Endothelial cell (in vitro differentiated cells): ENCODE measurements around the gene PUS1. TPM values are rescaled to one million over a fixed set of nuclear protein-coding genes. Genes with fewer than 3 reads are reported as not detected.

ENCODE experiments used
- DNase-seq: peaks from one replicate; pipeline ENCODE4 v3.0.0; 2021; ENCODE audit warnings: low spot score
- H3K27ac Mint-ChIP-seq: one replicate; pipeline ENCODE4 v1.8.0; 2021; ENCODE audit warnings: mixed read lengths, inconsistent platforms; ENCODE audit not compliant: unreplicated experiment
- H3K27me3 Mint-ChIP-seq: one replicate; pipeline ENCODE4 v1.8.0; 2021; ENCODE audit warnings: mild to moderate bottlenecking, moderate library complexity, mixed read lengths, inconsistent platforms; ENCODE audit not compliant: unreplicated experiment
- H3K36me3 Mint-ChIP-seq: one replicate; pipeline ENCODE4 v1.8.0; 2021; ENCODE audit warnings: mild to moderate bottlenecking, low read depth, mixed read lengths, inconsistent platforms; ENCODE audit not compliant: unreplicated experiment
- H3K4me1 Mint-ChIP-seq: one replicate; pipeline ENCODE4 v1.8.0; 2021; ENCODE audit warnings: mild to moderate bottlenecking, mixed read lengths, inconsistent platforms; ENCODE audit not compliant: unreplicated experiment
- H3K4me3 Mint-ChIP-seq: one replicate; pipeline ENCODE4 v1.8.0; 2021; ENCODE audit warnings: mild to moderate bottlenecking, mixed read lengths, inconsistent platforms; ENCODE audit not compliant: unreplicated experiment
- H3K9me3 Mint-ChIP-seq: one replicate; pipeline ENCODE4 v1.8.0; 2021; ENCODE audit warnings: mixed read lengths, inconsistent platforms; ENCODE audit not compliant: unreplicated experiment
- total RNA-seq: library from RNA; stranded (reverse); fragmentation: NEBNext Ultra II Directional; extraction: Animal tissue kit (Norgen Biotek cat#: 25700); gene quantifications from one replicate; pipeline ENCODE4 v1.2.1, GENCODE V29; 2021; ENCODE audit not compliant: unreplicated experiment
- TF ChIP-seq, protein P1 (sequence below): fragments of 200-600 bp; sonication (generic); IDR thresholded peaks from one replicate; pipeline ENCODE4 v1.5.0; 2021; ENCODE audit warnings: antibody characterized with exemption; ENCODE audit not compliant: unreplicated experiment

The PUS1 gene
- total RNA-seq, 1 donor from 2014 or later: 25.8 TPM

DNA sequence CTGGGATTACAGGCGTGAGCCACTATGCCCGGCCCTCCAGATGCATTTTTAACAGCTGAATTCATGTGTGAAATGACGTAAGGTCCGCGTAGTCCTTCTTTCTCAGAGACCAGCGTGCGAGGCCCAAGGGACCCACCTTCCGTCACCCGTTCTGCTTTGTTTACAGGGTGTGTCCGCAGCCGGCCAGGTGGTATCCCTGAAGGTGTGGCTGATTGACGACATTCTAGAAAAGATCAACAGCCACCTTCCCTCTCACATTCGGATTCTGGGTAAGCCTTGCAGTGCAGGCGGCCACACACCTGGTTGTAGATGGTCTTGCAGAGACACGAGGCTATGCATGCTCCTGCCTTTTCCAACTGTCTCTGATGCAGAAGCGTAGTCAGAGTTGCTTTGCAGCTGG, 9.9 kb downstream of the PUS1 start:
- TF ChIP-seq, protein P1, sequence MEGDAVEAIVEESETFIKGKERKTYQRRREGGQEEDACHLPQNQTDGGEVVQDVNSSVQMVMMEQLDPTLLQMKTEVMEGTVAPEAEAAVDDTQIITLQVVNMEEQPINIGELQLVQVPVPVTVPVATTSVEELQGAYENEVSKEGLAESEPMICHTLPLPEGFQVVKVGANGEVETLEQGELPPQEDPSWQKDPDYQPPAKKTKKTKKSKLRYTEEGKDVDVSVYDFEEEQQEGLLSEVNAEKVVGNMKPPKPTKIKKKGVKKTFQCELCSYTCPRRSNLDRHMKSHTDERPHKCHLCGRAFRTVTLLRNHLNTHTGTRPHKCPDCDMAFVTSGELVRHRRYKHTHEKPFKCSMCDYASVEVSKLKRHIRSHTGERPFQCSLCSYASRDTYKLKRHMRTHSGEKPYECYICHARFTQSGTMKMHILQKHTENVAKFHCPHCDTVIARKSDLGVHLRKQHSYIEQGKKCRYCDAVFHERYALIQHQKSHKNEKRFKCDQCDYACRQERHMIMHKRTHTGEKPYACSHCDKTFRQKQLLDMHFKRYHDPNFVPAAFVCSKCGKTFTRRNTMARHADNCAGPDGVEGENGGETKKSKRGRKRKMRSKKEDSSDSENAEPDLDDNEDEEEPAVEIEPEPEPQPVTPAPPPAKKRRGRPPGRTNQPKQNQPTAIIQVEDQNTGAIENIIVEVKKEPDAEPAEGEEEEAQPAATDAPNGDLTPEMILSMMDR: no peak
- no peaks in the 10 kb centered on the region for H3K4me1 Mint-ChIP-seq
- H3K36me3 Mint-ChIP-seq: peaks cover 6% of the 10 kb centered on the region
- H3K27me3 Mint-ChIP-seq: no peaks in the 10 kb centered on the region
- H3K27ac Mint-ChIP-seq: no peak overlapping the region
- H3K4me3 Mint-ChIP-seq: no peak overlapping the region
- H3K9me3 Mint-ChIP-seq: no peaks in the 10 kb centered on the region
- no peak for DNase-seq

DNA sequence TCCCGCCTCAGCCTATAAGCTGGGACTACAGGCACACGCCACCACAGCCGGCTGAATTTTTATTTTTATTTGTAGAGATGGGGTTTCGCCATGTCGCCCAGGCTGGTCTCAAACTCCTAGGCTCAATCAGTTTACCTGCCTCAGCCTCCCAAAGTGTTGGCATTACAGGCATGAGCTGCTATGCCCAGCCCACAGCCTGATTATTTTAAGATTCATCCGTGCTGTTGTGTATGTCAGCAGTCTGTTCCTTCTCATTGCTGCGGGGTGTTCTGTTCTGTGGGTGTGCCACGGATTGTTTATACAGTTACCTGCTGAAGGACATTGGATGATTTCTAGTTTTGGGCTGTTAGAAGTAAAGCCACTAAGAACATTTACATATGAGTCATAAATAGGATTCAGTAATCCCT, 11.1 kb downstream of the PUS1 start:
- no peaks in the 10 kb centered on the region for H3K4me1 Mint-ChIP-seq
- H3K4me3 Mint-ChIP-seq: no peak overlapping the region
- DNase-seq: no peak
- no peaks in the 10 kb centered on the region for H3K9me3 Mint-ChIP-seq
- TF ChIP-seq, protein P1: no peak
- H3K27me3 Mint-ChIP-seq: no peaks in the 10 kb centered on the region
- H3K36me3 Mint-ChIP-seq: peaks cover 6% of the 10 kb centered on the region
- H3K27ac Mint-ChIP-seq: no peak overlapping the region

DNA sequence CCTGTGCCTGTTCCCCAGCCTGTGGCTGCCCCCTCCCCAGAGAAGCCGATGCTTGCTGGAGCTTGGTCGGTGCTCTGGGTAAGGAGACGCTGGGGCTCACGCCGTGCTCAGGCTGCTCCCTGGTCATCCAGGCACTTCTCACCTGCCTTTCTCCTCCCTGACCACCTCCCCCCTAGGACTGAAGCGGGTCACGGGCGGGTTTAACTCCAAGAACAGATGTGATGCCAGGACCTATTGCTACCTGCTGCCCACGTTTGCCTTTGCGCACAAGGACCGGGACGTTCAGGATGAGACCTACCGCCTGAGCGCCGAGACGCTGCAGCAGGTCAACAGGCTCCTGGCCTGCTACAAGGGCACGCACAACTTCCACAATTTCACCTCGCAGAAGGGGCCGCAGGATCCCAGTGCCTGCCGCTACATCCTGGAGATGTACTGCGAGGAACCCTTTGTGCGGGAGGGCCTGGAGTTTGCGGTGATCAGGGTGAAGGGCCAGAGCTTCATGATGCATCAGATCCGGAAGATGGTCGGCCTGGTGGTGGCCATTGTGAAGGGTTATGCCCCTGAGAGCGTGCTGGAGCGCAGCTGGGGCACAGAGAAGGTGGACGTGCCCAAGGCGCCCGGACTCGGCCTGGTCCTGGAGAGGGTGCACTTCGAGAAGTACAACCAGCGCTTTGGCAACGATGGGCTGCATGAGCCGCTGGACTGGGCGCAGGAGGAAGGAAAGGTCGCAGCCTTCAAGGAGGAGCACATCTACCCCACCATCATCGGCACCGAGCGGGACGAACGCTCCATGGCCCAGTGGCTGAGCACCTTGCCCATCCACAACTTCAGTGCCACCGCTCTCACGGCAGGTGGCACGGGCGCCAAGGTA, 12.3 kb downstream of the PUS1 start:
- peak overlapping the region; percentile 21 for H3K4me3 Mint-ChIP-seq
- no peaks in the 10 kb centered on the region for H3K4me1 Mint-ChIP-seq
- TF ChIP-seq, protein P1: no peak
- no peak for DNase-seq
- H3K36me3 Mint-ChIP-seq: peaks cover 6% of the 10 kb centered on the region
- no peaks in the 10 kb centered on the region for H3K9me3 Mint-ChIP-seq
- no peaks in the 10 kb centered on the region for H3K27me3 Mint-ChIP-seq
- H3K27ac Mint-ChIP-seq: no peak overlapping the region

DNA sequence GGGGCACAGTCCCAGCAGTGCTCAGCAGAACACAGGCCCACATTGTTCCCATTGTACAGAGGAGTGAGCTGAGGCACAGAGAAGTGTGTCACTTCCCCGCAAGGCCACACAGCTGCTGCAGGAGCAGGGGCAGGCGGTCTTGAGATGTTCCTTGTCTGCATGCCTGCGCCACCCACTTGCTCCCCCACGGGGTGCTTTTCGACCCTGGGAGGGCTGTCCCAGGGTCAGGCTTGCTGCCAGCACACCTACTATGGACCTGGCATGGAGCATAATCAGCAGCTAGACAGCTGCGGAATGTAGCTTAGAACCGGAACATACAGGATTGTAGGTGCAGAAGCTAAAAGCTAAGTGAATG, 12.9 kb downstream of the PUS1 start:
- Mint-ChIP-seq H3K36me3 (peaks cover 6% of the 10 kb centered on the region), H3K9me3 (no peaks in the 10 kb centered on the region), H3K4me3 (no peak overlapping the region), H3K27ac (no peak overlapping the region), H3K4me1 (no peaks in the 10 kb centered on the region), H3K27me3 (no peaks in the 10 kb centered on the region)
- no peak for DNase-seq
- TF ChIP-seq, protein P1: no peak

DNA sequence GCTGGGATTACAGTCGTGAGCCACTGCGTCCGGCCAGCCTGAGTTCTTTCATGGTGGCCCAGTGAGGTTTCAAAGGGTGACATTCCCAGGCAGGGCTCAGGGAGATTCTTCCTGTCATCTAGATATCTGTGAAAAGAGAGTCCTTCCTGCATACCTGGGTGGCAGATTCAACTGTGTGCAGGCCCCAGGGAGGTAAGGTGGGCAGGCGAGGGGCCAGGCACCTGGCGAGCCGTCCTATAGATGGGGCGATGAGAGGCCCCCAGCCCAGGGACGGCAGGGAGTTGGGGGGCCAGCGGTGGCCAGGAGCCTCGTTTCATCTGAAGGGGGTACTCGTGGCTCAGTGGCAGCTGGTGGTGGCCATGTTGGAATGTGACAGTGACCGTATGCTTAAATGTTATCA, 13.6 kb downstream of the PUS1 start:
- DNase-seq: no peak
- peaks cover 6% of the 10 kb centered on the region for H3K36me3 Mint-ChIP-seq
- no peak overlapping the region for H3K4me3 Mint-ChIP-seq
- H3K9me3 Mint-ChIP-seq: no peaks in the 10 kb centered on the region
- no peaks in the 10 kb centered on the region for H3K27me3 Mint-ChIP-seq
- H3K27ac Mint-ChIP-seq: no peak overlapping the region
- H3K4me1 Mint-ChIP-seq: peaks cover 5% of the 10 kb centered on the region
- TF ChIP-seq, protein P1: no peak
